GM18907 (cell line): Measurements from ENCODE around the gene ATG10.
"Not testable (repeated sequence)": the region's sequence is repeated elsewhere in the genome, so short reads cannot be mapped to it uniquely, and the experiment has no call there.

Experiments used
- ATAC-seq: cut with Tn5 transposase; IDR thresholded peaks from one replicate; pipeline ENCODE4 v1.9.1; 2021; ENCODE audit warnings: mild to moderate bottlenecking, moderate library complexity; ENCODE audit not compliant: unreplicated experiment

ATG10 gene

DNA sequence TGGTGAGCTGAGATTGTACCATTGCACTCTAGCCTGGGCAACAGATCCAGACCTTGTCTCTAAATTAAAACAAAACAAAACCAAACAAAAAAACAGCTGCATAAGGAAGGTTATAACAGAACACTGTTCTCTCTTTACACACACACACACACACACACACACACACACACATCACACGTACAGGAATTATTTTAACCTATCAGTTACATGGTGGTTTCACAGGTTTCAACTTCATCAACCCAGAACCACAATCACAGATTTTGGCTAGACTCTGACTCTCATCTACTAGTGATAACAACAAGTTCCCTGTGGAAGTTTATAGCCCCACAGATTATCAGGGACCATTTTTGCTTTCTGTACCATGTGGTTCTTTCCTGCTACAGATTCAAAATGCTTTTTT, 246.1 kb downstream of the ATG10 start:
- ATAC-seq, result no peak

- ATAC-seq, result no peak
Measured at GRCh38 chr5:82218374-82219156, 246.7 kb downstream of the ATG10 start.

- ATAC-seq, result no peak
Measured at GRCh38 chr5:82221020-82221419, 249.2 kb downstream of the ATG10 start.

DNA sequence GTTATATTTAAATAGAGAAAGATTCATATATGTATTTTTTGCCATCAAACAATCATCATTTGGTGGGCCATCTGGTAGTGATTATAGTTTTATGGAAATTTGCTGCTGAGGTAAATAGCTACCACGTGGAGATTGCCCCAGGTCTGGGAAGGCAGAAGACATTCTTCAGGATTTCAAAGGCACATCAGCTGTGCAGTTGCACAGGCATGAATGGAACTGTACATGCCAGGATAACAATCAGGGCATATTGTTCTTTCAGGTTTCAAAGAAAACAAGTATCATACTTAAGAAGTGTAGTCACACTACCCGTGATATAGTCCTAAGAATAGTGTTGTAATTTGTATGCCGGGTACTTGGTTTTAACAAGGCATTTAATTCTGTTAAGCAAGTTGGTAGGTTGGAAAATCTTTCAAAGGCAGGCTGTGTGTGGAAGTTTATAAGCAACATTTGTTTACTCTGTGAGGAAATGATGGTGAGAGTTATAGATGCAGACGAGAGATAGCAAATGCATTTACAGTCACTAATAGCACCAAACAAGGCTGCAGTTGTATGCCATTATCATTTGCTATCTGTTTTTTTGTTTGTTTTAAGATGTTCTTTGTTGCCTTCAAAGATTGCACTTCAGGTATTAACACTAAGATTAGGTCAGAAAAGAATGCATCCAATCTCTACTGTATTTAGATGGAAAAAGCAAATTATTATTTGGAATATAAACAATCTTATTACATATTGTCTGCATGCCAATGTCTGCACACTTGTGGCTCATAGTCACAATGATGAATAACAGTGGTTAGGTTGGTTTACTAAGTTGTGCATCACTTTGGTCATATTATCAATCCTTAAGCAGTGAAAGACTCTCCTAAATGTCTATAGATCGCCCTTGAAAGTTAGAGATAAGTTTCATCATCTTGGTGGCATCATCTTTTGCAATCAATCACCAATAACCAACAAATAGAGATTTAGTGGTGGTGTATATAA, 251.1 kb downstream of the ATG10 start:
- no peak for ATAC-seq

GRCh38 chr5:82225525-82226172, 253.8 kb downstream of the ATG10 start:
- peak; percentile 87 for ATAC-seq

GRCh38 chr5:82234885-82235284, 263.1 kb downstream of the ATG10 start:
- ATAC-seq, result no peak

DNA sequence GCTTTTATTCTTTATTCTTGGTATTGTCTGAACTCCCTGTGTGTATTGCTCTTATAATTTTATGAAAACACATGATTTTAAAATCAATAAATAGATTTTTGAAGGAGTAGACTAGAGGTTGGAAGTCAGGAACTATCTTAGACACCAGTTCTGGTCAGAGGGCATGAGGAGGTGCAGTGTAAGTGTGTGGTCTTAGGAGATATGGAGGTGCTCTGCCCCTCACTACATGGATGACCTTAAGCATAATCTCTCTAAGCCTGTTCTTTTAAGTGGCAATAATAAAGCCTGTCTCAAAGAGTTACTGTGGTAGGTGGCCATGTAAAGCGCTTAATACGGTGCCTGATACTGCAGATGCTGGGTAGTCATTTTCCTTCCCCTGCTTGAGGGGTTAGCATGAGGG, 272.3 kb downstream of the ATG10 start:
- no peak for ATAC-seq

DNA sequence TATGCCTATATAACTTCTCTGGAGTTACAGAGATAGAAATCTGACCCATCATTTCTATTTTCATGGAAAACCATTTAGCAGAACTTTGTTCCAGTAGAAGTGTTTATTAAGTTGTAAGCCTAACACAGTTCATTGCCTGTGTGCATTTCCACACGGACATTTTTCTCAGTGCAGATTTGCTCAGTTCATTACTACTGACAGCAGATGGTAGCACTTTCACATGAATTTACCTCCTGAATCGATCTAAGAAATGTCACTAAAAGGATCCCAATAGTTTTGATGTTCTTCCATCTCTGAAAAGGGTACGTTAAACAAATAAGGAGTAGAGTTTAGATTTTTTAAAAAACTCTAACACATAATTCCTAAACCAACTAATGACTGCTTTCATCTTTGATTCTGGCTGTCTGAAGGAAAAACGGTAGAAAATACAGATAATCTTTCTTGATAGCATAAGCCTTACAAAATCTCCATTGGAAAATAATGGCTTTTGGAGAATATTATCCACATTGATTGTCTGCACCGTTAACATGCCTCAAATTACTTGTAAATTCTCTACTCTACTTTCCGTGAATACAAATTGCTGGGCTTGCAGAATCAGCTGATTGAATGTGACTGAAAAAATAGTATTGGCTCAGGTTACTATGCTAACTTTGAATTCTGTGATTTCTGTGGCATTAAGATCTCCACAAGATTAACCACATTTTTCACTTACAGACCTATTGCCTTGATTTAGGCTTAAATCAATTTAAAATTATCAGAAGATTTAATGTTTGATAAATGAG, 273.2 kb downstream of the ATG10 start:
- ATAC-seq, result no peak

GRCh38 chr5:82246960-82247574, 275.2 kb downstream of the ATG10 start:
- ATAC-seq, result no peak

DNA sequence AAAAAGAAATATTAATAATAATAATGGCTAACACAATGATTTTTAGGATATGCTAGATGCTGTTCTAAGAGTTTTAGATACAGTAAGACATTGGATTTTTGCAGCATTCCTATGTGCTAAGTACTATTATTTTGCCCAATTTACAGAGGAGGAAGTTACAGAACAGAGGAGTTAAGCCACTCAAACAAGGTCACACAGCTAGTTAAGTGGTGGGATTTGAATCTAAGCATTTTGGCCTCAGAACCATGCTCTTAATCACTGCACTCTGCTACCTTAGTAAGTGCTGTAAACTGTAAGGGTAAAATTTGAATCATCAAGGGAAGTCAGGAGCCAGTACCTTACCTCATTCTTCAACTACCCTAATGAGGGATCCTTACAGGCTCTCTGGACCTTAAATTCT, 280.9 kb downstream of the ATG10 start:
- no peak for ATAC-seq

- ATAC-seq, result no peak
Measured at GRCh38 chr5:82255844-82256243, 284.0 kb downstream of the ATG10 start.

DNA sequence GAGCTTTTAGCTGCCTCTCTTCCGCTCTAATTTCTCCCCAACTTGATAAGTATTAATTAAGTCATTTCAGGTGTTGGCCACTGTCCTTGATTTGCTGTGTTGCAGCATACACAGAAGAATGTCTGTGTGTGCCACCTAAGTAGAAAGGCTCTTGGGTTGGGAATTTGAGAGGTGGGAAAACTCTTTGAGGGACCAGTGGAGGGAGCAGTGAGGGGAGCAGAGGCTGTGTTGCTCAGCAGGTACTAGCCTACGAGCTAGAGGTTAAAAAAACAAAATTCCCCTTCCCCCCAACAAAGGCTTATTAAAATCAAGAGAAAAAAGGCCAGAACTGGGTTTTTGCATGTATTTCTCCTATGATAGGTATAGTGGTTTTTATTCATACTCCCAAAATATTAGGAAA, 285.4 kb downstream of the ATG10 start:
- ATAC-seq, result no peak

GRCh38 chr5:82257729-82258128, 285.9 kb downstream of the ATG10 start:
- no peak for ATAC-seq

DNA sequence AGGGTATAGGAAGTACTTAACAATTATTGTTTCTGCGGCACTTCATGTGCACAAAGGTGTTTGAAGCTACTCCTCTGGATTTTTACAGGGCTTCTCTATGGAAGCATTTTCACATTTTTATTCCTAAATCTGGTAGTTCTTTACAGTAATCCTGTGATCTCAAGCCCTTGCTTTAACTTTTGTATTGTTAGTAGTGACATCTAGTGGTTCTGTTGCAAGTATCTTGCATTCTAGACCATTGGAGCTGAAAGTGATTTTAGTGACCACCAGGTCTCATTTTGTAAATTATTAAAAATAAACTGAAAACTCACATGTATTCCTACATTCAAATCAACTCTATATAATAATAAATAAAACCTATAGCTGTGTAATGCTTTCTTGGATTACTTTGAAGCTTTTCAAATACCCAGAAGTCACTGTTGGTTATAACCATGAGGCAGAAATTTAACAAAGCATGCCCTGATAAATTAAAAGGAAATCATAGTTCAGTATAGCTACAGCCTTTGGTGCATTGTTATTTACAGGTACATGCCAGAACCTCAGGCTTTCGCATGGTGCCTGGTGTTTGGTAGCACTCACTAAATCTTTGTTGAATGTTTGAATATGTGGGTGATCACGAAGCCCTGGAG, 287.5 kb downstream of the ATG10 start:
- peak; percentile 46 for ATAC-seq

GRCh38 chr5:82265047-82265446, 293.2 kb downstream of the ATG10 start:
- no peak for ATAC-seq

DNA sequence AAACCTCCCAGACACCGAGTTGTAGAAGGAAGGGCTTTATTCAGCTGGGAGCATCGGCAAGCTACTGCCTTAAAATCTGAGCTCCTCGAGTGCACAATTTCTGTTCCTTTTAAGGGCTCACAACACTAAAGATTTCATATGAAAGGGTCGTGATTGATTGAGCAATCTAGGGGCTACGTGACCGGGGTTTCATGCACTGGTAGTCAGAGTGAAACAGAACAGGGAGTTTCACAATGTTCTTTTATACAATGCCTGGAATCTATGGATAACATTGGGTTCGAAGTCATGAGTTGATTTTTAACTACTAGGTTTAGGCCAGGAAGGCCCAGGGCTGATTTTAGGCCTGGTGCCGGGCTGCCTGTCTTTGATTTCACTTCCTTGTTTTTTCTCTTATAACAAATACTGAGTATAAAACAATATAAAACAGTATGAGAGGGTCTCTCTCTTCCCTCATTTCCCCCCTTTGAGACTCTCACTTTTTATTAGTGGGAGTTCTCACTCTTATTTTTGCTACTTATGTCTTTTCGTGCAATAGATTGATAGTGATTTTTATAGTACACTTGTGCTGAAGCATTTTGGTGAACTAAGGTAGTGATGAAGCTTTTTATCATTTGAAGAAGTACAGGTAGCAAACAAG, 295.6 kb downstream of the ATG10 start:
- not testable (repeated sequence) for ATAC-seq

- ATAC-seq, result not testable (repeated sequence)
Measured at GRCh38 chr5:82269363-82269762, 297.5 kb downstream of the ATG10 start.

DNA sequence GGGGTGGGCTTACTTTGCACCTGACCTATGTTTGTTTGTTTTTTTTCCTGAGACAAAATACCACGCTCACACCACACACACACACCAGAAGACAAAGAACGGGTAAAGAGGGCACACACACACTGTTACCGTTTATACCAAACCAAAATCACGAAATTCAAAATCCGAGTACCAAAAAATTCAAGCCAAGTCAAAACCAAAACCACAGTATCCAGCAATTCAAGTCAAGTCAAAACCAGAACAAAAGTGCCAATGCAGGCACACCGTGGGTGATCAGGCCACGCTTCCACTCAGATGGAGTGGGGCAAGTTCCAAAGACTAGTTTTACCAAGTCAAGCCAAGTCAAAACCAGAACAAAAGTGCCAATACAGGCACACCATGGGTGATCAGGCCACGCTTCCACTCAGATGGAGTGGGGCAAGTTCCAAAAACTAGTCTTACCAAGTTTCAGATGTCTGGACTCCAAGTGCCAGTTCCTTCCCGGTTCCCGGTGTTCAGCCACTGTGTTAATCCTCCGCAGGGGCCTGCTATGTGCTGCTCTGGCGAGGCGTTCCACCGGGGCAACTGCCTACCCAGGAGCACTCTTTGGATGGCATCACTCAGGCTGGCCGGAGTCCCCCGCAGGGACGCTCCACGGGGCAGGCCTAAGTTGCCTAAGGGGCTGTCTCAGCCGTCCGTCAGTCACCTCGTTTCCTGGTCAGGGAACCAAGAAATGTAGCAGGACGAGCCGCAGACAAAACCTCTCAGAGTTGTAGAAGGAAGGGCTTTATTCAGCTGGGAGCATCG, 300.9 kb downstream of the ATG10 start:
- ATAC-seq, result not testable (repeated sequence)
